ENCODE results near the gene EFCC1.

EFCC1 gene

GRCh38 chr3:129005526-129006303 lies 4.6 kb downstream of the EFCC1 start:
- no peak overlapping the region for H3K4me3 ChIP-seq (ENCODE audit: low read depth, low read length)
- TF ChIP-seq, protein P1, sequence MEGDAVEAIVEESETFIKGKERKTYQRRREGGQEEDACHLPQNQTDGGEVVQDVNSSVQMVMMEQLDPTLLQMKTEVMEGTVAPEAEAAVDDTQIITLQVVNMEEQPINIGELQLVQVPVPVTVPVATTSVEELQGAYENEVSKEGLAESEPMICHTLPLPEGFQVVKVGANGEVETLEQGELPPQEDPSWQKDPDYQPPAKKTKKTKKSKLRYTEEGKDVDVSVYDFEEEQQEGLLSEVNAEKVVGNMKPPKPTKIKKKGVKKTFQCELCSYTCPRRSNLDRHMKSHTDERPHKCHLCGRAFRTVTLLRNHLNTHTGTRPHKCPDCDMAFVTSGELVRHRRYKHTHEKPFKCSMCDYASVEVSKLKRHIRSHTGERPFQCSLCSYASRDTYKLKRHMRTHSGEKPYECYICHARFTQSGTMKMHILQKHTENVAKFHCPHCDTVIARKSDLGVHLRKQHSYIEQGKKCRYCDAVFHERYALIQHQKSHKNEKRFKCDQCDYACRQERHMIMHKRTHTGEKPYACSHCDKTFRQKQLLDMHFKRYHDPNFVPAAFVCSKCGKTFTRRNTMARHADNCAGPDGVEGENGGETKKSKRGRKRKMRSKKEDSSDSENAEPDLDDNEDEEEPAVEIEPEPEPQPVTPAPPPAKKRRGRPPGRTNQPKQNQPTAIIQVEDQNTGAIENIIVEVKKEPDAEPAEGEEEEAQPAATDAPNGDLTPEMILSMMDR (IDR thresholded peaks at IDR 0.05; ENCODE audit: borderline replicate concordance, insufficient read depth, low read depth, low read length): no peak

DNA sequence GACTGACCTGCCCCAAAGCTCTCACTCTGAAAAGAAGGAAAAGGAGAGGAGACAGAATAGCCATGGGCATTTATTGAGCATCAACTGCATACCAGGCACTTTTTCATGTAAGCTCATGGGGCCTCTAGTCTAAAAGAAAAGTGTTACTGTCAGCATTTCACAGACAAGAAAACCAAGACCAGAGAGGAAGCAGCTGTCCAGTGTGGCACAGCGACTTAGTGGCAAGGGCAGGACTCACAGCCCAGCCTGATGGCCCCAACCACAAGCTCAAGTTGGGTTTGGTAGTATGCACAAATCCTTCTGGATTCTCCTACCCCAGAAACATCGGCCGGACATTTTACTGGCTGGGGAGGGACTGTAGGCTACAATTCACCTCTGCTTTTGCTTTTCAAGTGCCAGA lies 5.8 kb downstream of the EFCC1 start:
- H3K4me3 ChIP-seq (ENCODE audit: low read depth, low read length): no peak overlapping the region
- TF ChIP-seq, protein P1 (IDR thresholded peaks at IDR 0.05; ENCODE audit: borderline replicate concordance, insufficient read depth, low read depth, low read length): no peak

DNA sequence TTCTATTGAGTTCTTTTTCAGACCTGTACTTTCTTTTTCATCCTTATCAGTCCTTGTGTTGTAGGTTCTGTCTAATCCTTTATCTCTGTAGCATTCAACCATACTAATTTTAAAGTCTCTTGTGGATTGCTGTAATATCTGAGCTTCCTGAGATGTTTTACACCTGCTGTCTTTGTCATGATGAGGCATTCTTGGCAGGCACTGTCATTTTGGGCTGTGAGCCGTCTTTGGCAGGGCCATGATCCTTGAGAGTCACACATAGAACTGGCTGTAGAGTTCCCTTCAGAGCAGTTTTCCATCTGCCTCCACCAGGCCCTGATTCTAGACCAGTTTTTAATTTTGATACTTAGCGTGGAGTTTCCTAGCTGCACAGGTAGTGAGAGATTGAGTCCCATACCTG lies 6.7 kb downstream of the EFCC1 start:
- TF ChIP-seq, protein P1 (IDR thresholded peaks at IDR 0.05; ENCODE audit: borderline replicate concordance, insufficient read depth, low read depth, low read length): no peak
- H3K4me3 ChIP-seq (ENCODE audit: low read depth, low read length): no peak overlapping the region

- TF ChIP-seq, protein P1 (IDR thresholded peaks at IDR 0.05; ENCODE audit: borderline replicate concordance, insufficient read depth, low read depth, low read length): no peak
- H3K4me3 ChIP-seq (ENCODE audit: low read depth, low read length): no peak overlapping the region
Observed at GRCh38 chr3:129009266-129009665, 8.2 kb downstream of the EFCC1 start.

DNA sequence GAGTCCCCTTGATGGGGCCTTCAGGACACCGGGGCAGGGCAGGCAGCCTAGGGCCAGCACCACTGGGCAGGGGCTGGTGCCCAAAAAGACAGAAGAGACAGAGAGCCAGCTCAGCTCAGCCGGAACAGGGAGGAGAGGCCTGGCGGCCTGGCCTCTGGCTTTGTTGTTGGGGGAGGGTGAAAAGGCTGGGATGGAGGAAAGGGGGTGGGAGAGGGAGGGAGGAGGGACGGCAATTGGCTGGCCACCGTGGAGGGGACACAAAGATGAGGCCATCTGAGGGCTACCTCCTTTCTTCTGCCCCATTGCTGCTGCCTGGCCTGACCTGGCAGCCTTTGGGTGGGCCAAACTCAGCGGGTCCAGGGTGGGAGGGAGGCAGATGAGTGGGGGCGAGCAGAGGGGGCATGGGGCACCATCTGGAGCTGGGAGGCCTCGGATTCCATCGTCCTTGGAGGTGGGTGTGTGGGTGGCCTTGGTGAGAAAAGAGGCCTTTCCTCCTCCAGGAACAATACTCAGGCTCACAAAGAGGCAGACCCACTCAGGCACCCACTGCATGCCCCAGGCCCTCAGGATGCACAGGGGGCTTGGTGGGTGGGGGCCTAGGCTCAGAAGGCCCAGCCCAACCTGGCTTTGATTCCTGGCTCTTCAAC lies 9.3 kb downstream of the EFCC1 start:
- H3K4me3 ChIP-seq (ENCODE audit: low read depth, low read length): no peak overlapping the region
- TF ChIP-seq, protein P1 (IDR thresholded peaks at IDR 0.05; ENCODE audit: borderline replicate concordance, insufficient read depth, low read depth, low read length): no peak

- TF ChIP-seq, protein P1 (IDR thresholded peaks at IDR 0.05; ENCODE audit: borderline replicate concordance, insufficient read depth, low read depth, low read length): no peak
- no peak overlapping the region for H3K4me3 ChIP-seq (ENCODE audit: low read depth, low read length)
Observed at GRCh38 chr3:129013491-129013891, 12.4 kb downstream of the EFCC1 start.

- TF ChIP-seq, protein P1 (IDR thresholded peaks at IDR 0.05; ENCODE audit: borderline replicate concordance, insufficient read depth, low read depth, low read length): no peak
- no peak overlapping the region for H3K4me3 ChIP-seq (ENCODE audit: low read depth, low read length)
Observed at GRCh38 chr3:129014148-129014547, 13.0 kb downstream of the EFCC1 start.
